Fibroblast of skin of back (primary cell): Measurements from ENCODE around the gene SYT8.

ENCODE experiments used
- DNase-seq: peaks from one replicate; pipeline ENCODE4 v3.0.0-alpha.2; 2013

Gene SYT8

GRCh38 chr11:1832920-1833295 is 1.9 kb upstream of the SYT8 start:
- DNase-seq: no peak

GRCh38 chr11:1834062-1834610 is 654 bp upstream of the SYT8 start:
- DNase-seq: no peak

- no peak for DNase-seq
These were observed 851 bp downstream of the SYT8 start for GRCh38 chr11:1835671-1836010.

GRCh38 chr11:1836011-1836945 is 1.5 kb downstream of the SYT8 start:
- no peak for DNase-seq

- DNase-seq: peak; percentile 59
These were observed 2.6 kb downstream of the SYT8 start for GRCh38 chr11:1837171-1838076.

- no peak for DNase-seq
These were observed 3.3 kb downstream of the SYT8 start for GRCh38 chr11:1838077-1838425.

- no peak for DNase-seq
These were observed 3.8 kb downstream of the SYT8 start, which contains the start of gene TNNI2 for GRCh38 chr11:1838426-1839144. TNNI2 (plus strand) TSS chr11:1838981; CDS start chr11:1839697, 716 bp downstream.

- no peak for DNase-seq
These were observed 4.6 kb downstream of the SYT8 start for GRCh38 chr11:1839204-1839923.

- no peak for DNase-seq
These were observed 5.4 kb downstream of the SYT8 start for GRCh38 chr11:1839924-1840779.

- no peak for DNase-seq
These were observed 6.1 kb downstream of the SYT8 start for GRCh38 chr11:1840780-1841480.

- no peak for DNase-seq
These were observed 6.8 kb downstream of the SYT8 start for GRCh38 chr11:1841511-1842148.

GRCh38 chr11:1842149-1843097 is 7.6 kb downstream of the SYT8 start:
- DNase-seq: no peak

GRCh38 chr11:1843098-1843473 is 8.3 kb downstream of the SYT8 start:
- DNase-seq: no peak

GRCh38 chr11:1843796-1844195 is 9.0 kb downstream of the SYT8 start:
- no peak for DNase-seq

- DNase-seq: no peak
These were observed 9.7 kb downstream of the SYT8 start for GRCh38 chr11:1844221-1845094.

GRCh38 chr11:1845095-1845429 is 10.3 kb downstream of the SYT8 start:
- no peak for DNase-seq
